ENCODE data around the gene KDM5B.

KDM5B gene

GRCh38 chr1:202848191-202848542 lies 39.9 kb upstream of the KDM5B start:
- CTCF ChIA-PET = no interaction called here
- POLR2A ChIA-PET = interaction anchor here (0.7 kb wide), 1 partner anchor 38 kb away, joined by 3 read pairs; the partner anchor contains the start of gene PCAT6
- no peak for DNase-seq (ENCODE audit: extremely low spot score)
- TF ChIP-seq LEF1 (IDR thresholded peaks at IDR 0.05; ENCODE audit: borderline replicate concordance) = no peak
- TF ChIP-seq L3MBTL2 (conservative IDR thresholded peaks at IDR 0.05) = no peak
- TF ChIP-seq, protein P1, sequence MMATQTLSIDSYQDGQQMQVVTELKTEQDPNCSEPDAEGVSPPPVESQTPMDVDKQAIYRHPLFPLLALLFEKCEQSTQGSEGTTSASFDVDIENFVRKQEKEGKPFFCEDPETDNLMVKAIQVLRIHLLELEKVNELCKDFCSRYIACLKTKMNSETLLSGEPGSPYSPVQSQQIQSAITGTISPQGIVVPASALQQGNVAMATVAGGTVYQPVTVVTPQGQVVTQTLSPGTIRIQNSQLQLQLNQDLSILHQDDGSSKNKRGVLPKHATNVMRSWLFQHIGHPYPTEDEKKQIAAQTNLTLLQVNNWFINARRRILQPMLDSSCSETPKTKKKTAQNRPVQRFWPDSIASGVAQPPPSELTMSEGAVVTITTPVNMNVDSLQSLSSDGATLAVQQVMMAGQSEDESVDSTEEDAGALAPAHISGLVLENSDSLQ (IDR thresholded peaks at IDR 0.05) = no peak
- TF ChIP-seq FOXA1 (IDR thresholded peaks at IDR 0.05) = no peak
- TF ChIP-seq HDGF (IDR thresholded peaks at IDR 0.05; ENCODE audit: borderline replicate concordance) = no peak
- no peak for TF ChIP-seq ZNF384 (IDR thresholded peaks at IDR 0.05)
- no peak for TF ChIP-seq FOXM1 (IDR thresholded peaks at IDR 0.05; ENCODE audit: borderline replicate concordance)
- TF ChIP-seq ELF4 (IDR thresholded peaks at IDR 0.05) = no peak
- no peak for TF ChIP-seq ARNT (IDR thresholded peaks at IDR 0.05)
- no peak for TF ChIP-seq CTBP1 (IDR thresholded peaks at IDR 0.05; ENCODE audit: borderline replicate concordance)
- TF ChIP-seq SP1 (IDR thresholded peaks at IDR 0.05) = no peak
- TF ChIP-seq NFRKB (IDR thresholded peaks at IDR 0.05) = no peak
- no peak for TF ChIP-seq SUZ12 (IDR thresholded peaks at IDR 0.05)

DNA sequence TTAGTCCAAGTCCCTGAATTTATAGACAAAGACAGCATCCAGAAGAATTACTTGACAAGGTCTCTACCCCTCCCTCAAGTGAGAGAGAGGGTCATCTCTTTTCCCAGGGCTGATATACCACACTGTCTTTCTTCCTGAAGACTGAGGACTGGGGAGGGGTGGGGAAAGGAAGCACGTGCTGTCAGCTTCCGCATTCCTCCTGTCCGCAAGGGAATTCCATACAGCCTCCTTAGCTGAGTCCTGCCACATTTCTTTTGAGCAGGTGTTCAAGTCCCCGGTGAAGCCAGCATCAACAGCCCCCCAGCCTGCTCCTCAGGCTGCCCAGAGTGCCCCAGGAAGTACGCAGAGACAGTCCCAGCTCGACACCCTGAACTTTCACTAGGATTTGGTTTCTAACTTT lies 36.7 kb upstream of the KDM5B start:
- TF ChIP-seq SP1 (IDR thresholded peaks at IDR 0.05) (no peak), BHLHE40 (IDR thresholded peaks at IDR 0.05; ENCODE audit: borderline replicate concordance) (no peak), ELF4 (IDR thresholded peaks at IDR 0.05) (no peak), FOXA1 (IDR thresholded peaks at IDR 0.05) (no peak), FOXM1 (IDR thresholded peaks at IDR 0.05; ENCODE audit: borderline replicate concordance) (no peak), SUZ12 (IDR thresholded peaks at IDR 0.05) (no peak), CTBP1 (IDR thresholded peaks at IDR 0.05; ENCODE audit: borderline replicate concordance) (no peak), TARDBP (IDR thresholded peaks at IDR 0.05) (no peak)
- CTCF ChIA-PET = no interaction called here
- POLR2A ChIA-PET = no interaction called here
- no peak for DNase-seq (ENCODE audit: extremely low spot score)

DNA sequence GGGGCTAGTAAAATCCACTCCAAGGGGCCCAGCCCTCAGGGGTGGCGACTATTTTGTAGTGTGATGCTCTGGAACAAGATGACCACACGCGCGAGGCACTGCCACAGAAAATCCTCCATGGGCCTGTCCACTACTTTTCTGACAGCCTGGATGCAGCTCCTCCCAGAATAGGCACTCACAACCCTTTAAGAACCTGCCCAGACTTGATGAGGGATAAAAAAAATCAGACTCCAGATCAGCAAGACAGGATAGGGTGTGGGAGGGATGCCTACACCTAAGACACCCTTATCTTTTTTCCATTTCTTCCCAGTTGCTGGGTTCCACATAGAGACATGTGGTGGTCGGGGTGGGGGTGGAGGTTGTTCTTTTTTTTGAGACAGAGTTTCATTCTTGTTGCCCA lies 36.0 kb upstream of the KDM5B start:
- no peak for TF ChIP-seq FOXM1 (IDR thresholded peaks at IDR 0.05; ENCODE audit: borderline replicate concordance)
- TF ChIP-seq L3MBTL2 (conservative IDR thresholded peaks at IDR 0.05) = no peak
- no peak for TF ChIP-seq CTBP1 (IDR thresholded peaks at IDR 0.05; ENCODE audit: borderline replicate concordance)
- no peak for TF ChIP-seq ARNT (IDR thresholded peaks at IDR 0.05)
- DNase-seq (ENCODE audit: extremely low spot score) = no peak
- CTCF ChIA-PET = no interaction called here
- POLR2A ChIA-PET = no interaction called here

GRCh38 chr1:202843081-202843480 lies 34.9 kb upstream of the KDM5B start:
- no peak for DNase-seq (ENCODE audit: extremely low spot score)
- TF ChIP-seq SP1 (IDR thresholded peaks at IDR 0.05) (no peak), NFRKB (IDR thresholded peaks at IDR 0.05) (no peak), FOXA1 (IDR thresholded peaks at IDR 0.05) (no peak), L3MBTL2 (conservative IDR thresholded peaks at IDR 0.05) (no peak)
- ChIA-PET CTCF (no interaction called here), POLR2A (no interaction called here)

- no peak for DNase-seq (ENCODE audit: extremely low spot score)
- ChIA-PET CTCF (interaction anchor here (0.7 kb wide), 1 partner anchor 1271 kb away, joined by 3 read pairs; no protein-coding TSS in a partner anchor), POLR2A (no interaction called here)
- TF ChIP-seq FOXK2 (IDR thresholded peaks at IDR 0.05) (no peak), FOXM1 (IDR thresholded peaks at IDR 0.05; ENCODE audit: borderline replicate concordance) (no peak), L3MBTL2 (conservative IDR thresholded peaks at IDR 0.05) (no peak), SUZ12 (IDR thresholded peaks at IDR 0.05) (no peak), NFRKB (IDR thresholded peaks at IDR 0.05) (no peak), ARNT (IDR thresholded peaks at IDR 0.05) (no peak), ELF4 (IDR thresholded peaks at IDR 0.05) (no peak), ZNF384 (IDR thresholded peaks at IDR 0.05) (no peak), TARDBP (IDR thresholded peaks at IDR 0.05) (no peak)
- TF ChIP-seq, protein P1 (IDR thresholded peaks at IDR 0.05) = no peak
Measured at GRCh38 chr1:202837746-202838262, 29.6 kb upstream of the KDM5B start.

DNA sequence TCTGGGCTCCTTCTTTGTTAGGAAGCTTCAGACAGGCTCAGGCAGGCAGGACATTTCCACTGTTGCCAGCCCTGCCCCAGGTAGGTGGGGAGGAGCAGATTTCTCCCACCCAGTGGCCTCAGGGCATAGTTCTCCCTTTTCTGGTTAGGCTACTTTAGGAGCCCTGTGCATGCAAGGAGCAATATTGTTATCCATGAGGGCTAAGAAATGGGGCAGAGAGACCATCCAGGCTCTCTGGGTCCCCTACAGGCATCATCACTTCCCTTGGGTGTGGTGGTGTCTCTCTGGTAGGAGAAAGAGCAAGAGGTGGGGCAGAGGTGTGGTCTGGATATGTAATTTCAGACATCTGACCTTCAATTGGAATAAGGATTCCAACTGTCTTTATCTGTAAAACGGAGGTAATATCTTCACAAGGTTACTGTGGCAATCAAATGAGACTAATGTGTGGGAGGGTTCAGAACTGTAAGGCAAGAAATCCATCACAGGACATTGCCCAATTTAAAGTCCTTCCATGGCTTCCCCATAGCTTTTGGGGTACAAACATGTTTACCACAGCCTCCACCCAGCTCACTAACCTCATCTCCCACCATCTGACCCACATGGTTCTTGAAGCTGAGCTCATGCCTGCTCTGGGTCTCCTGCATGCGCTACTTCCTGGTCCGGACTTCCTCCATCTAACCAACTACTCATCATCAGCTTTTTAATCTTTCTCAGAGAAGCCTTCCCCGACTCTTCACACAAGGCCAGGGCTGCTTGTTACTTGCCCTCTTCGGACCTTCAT lies 28.6 kb upstream of the KDM5B start:
- TF ChIP-seq ZNF384 (IDR thresholded peaks at IDR 0.05) = no peak
- no peak for TF ChIP-seq SP1 (IDR thresholded peaks at IDR 0.05)
- no peak for TF ChIP-seq LEF1 (IDR thresholded peaks at IDR 0.05; ENCODE audit: borderline replicate concordance)
- no peak for TF ChIP-seq L3MBTL2 (conservative IDR thresholded peaks at IDR 0.05)
- no peak for TF ChIP-seq NFRKB (IDR thresholded peaks at IDR 0.05)
- TF ChIP-seq, protein P1 (IDR thresholded peaks at IDR 0.05) = no peak
- no peak for TF ChIP-seq SUZ12 (IDR thresholded peaks at IDR 0.05)
- TF ChIP-seq TARDBP (IDR thresholded peaks at IDR 0.05) = no peak
- no peak for TF ChIP-seq FOXM1 (IDR thresholded peaks at IDR 0.05; ENCODE audit: borderline replicate concordance)
- no peak for TF ChIP-seq CTBP1 (IDR thresholded peaks at IDR 0.05; ENCODE audit: borderline replicate concordance)
- no peak for TF ChIP-seq BHLHE40 (IDR thresholded peaks at IDR 0.05; ENCODE audit: borderline replicate concordance)
- TF ChIP-seq FOXK2 (IDR thresholded peaks at IDR 0.05) = no peak
- ChIA-PET POLR2A (interaction anchor here (0.6 to 0.7 kb wide), 2 partner anchors 26 to 1078 kb away, joined by 3 read pairs; partner anchors contain the start of gene PCAT6), CTCF (no interaction called here)
- no peak for DNase-seq (ENCODE audit: extremely low spot score)

Data from HEK293T (cell line).